Subcutaneous adipose tissue (tissue), 4 donors: ENCODE data around the gene SLC25A23. TPM values are rescaled to one million over a fixed set of nuclear protein-coding genes. Genes with fewer than 3 reads are reported as not detected.

Experiments
- total RNA-seq, 4 donors: library from RNA; depleted of rRNA; stranded (reverse); fragments of >200 nt; gene quantifications; one replicate each; pipeline ENCODE4 v1.1.0, GENCODE V29; 2016
- TF ChIP-seq, protein P1 (sequence below): fragments of 450-650 bp; IDR thresholded peaks from one replicate; pipeline ENCODE4 v1.5.1; 2016; ENCODE audit warnings: low read depth, mild to moderate bottlenecking, control low read depth, antibody characterized with exemption, moderate library complexity

SLC25A23 gene
- total RNA-seq, 4 donors from 2014 or later = 14.3 to 50.9 (median 23.9) TPM

DNA sequence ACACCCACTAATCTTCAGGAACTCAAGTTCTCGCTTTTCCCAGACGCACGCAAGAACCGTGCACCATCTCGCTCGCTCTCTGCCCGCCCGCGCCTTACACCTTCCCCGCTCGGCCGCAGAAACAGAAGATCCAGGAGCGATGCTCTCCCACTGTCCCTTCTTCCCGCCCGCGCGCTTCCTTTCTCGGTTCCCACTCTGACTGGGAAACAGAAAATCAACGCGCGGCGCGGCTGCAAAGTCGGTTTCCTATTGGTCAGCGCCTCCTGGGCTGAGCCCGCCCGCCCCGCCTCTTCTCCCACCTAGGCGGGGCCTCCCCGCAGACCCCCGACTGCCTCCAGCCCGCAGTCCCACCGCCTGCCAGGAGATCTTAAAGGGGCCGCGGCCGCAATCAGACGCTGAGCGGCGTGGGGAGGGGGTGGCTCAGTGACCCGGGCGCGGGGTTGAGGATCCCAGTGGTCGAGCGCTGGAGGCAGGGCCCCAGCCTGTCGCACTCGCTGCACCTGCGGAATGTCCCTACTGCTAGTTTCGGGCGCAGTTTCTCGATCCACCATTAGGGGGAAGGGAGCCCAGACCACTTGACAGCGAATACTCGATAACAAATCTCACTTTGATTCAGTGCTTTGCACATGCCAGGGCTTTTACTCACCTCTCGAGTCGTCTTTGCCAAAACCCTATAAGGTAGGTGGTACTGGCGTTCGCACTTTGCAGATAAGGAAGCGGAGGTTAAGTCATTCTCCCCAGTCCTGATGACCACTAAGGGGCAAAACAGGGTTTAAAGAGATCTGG is 700 bp upstream of the SLC25A23 start:
- TF ChIP-seq, protein P1, sequence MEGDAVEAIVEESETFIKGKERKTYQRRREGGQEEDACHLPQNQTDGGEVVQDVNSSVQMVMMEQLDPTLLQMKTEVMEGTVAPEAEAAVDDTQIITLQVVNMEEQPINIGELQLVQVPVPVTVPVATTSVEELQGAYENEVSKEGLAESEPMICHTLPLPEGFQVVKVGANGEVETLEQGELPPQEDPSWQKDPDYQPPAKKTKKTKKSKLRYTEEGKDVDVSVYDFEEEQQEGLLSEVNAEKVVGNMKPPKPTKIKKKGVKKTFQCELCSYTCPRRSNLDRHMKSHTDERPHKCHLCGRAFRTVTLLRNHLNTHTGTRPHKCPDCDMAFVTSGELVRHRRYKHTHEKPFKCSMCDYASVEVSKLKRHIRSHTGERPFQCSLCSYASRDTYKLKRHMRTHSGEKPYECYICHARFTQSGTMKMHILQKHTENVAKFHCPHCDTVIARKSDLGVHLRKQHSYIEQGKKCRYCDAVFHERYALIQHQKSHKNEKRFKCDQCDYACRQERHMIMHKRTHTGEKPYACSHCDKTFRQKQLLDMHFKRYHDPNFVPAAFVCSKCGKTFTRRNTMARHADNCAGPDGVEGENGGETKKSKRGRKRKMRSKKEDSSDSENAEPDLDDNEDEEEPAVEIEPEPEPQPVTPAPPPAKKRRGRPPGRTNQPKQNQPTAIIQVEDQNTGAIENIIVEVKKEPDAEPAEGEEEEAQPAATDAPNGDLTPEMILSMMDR = no peak

DNA sequence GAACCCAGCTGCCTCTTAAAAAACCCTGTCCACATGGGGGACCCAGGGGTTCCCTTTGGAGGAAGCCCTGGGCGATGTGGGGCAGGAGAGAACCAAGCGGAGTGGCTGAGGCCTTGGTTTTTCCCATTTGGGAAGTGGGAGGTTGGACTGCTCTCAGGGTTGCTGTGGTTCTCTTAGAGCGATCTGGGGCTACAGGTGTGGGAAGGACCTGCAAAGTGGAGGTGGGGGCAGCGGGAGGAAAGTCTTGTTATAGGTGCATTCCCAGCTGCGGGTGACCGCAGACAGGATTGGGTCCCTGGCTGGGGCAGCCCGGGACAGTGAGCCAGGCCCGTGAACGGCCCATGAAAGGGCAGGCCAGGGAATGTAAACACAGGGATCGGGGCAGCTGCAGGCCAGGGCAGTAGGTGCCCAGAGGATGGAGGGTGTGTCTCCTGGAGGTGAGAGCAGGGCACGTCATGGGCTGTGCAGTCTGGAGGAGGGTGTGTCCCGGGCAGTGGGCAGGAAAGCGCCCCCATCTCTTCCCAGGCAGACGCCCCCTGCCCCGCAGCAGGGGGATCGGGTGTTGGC is 814 bp downstream of the SLC25A23 start:
- TF ChIP-seq, protein P1 = no peak

DNA sequence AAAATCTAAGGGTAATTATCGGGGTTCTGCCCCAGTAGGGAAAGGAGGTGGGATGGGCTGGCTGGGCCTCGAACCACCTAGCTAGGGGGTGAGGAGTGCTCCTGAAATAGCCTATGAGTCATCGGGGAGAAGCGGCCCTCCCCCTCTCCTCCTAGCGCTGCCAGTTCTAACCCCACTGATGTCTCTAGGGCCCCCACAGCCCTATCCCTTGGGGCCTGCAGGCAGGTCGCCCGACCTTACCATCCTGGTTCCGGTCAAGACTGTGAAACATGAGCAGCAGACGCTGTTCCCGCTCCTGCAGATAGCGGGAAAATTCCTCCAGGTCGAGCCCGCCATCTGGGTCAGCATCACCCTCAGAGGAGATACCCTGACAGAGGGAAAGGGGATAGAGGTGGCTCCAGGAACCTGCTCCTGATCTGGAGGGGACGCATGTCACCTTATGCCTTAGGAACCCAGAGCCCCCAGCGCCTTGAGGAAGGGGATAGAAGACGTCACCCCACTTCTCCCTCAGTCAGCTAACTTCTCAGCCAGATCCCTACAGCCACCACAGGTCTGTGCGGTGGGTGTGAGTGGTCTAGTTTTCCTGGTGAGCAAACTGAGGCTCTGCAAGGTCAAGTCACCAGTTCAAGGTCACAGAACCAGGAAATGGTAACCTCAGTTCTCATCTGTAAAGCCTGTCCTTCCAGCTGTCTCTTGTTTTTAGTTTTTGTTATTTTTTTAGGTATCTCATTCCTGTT is 1.5 kb downstream of the SLC25A23 start:
- TF ChIP-seq, protein P1 = no peak

DNA sequence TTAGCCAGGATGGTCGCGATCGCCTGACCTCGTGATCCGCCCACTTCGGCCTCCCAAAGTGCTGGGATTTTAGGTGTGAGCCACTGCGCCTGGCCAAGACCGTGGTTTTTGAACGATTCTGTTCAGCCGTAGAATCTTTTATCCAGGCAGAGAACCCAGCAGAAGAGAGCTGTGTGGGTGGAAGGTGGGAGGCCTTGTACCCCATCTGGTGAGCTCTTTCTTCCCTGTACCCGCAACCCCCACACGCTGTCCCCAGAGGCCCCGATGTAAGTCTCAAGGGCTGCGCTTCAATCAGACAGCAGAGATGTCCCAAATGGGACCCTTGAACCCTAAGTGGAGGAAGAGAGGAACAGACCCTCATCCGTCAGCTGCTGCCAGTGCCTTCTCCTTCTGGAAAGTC is 3.7 kb downstream of the SLC25A23 start:
- TF ChIP-seq, protein P1 = no peak

DNA sequence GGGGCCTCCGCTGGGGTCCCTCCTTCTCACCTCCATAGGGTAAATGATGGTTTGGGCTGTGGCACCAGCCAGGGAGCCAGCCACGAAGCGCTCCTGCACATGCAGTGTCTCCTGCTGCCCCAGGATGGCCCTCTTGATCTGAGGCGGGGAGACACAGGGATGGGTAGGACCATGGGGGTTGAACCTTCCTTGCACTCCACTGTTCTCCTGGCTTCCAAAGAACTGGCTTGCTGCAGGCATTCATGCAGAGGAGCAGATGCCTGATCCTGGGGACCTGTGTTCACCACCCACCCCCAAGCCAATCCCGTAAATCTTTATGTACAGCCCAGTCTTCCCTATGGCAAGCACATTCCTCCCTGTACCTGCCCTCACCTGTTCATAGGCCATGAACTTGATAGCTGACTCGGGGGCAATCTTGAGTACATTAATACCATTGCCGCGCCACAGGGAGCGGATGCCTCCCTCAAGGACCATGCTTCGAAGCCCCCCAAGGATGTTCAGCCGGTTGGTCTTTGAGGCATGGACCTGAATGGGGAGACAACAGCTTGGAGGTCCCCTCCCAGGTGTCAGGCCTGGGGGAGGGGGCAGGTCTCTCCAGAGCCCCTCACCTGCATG is 5.5 kb downstream of the SLC25A23 start:
- TF ChIP-seq, protein P1 = no peak

DNA sequence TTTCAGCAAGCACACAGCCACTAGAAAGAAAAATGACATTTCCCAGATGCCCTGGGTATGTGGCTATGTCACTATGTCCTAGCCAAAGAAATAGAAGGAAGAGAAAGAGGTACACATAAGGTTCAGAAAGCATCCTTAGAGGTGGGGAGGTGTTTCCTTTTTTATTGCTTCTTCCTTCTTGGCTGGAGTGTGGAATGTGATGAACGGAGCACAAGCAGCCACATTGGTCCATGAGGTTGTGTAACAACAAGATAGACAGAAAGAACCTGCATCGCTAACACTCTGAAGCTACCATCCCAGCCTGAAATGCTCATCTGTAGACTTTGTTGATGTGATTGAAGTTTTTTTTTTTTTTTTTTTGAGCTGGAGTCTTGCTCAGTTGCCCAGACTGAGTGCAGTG is 6.7 kb downstream of the SLC25A23 start:
- TF ChIP-seq, protein P1 = no peak

DNA sequence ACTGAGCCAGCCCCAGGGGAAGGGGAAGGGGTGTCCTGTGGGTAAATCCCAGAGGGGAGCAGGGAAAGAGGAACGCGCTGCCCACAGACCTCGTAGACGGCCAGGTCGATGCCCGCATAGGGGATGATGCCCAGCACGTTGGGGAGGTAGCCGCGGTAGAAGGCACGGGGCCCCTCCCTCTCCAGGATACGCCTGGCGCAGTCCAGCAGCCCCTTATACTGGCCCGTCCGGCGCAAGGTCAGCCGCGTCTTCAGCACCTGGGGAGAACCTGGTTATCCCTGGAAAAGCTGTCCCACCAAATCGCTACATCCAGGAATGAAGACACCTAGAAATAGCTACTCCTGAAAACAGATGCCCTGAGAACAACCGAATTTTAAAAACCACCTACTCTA is 7.4 kb downstream of the SLC25A23 start:
- TF ChIP-seq, protein P1 = no peak
